HG03159 (cell line): ENCODE results near the gene C2orf68.
A peak's percentile ranks its signal among the peaks of the same experiment; 100 is the strongest.
"Not testable (repeated sequence)": the region's sequence is repeated elsewhere in the genome, so short reads cannot be mapped to it uniquely, and the experiment has no call there.

Source experiments
- ATAC-seq: cut with Tn5 transposase; IDR thresholded peaks from one replicate; pipeline ENCODE4 v1.9.1; 2021; ENCODE audit warnings: mild to moderate bottlenecking, moderate library complexity; ENCODE audit not compliant: unreplicated experiment

The C2orf68 gene

GRCh38 chr2:85599468-85600234 lies 12.2 kb downstream of the C2orf68 start:
- no peak for ATAC-seq

DNA sequence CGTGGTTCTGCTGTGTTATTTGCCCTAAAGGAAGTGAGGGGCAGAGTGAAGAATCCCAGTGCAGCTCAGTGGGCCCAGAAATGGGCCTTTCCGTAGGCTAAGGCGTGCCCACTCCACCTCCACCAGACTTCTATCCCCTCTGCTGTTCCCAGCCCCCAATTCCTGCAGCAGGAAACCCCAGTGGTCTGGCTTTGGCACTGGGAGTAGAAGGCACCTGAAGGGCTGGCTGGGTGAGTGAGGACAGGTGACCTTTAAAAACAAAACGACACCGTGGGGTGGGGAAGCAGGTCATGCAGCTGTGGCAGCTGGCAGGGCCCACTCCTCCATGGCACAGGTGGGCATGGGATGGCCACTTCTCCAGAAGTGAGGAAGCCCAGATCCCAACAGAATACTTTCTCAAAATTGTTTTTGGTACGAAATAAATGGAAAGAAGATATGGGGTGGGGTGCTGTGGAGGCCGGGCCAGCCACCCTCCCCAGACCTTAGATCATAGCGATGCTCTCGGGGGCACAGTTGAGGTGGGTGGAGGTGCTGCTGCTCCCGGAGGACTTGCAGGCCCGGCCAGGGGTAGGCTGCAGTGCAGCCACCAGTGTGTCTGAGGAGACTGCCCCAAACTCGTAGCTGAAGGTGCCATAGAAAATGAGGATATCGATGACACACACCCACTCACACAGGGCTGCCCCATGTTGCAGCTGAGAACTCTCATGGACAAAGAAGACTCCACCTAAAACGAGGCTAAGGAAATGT lies 13.1 kb downstream of the C2orf68 start:
- no peak for ATAC-seq

DNA sequence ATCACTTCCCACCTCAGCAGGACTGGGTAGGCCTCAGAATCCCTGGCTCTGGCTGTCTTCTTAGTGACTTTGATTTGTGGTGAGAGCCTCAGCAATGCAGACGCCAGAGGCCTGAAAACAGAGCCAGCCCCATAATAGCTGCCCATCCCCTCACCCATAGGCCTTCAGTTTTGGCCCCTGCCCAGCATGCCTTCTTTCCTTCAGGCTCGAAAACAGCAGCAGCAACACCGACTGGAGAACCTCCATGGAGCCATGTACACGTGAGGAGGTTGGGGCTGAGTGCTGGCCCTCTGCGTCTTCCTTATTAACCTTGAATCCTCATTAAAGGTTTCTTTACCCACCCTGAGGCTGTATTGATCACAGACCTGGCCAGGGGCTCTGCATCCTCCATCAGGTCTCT lies 14.6 kb downstream of the C2orf68 start:
- no peak for ATAC-seq

DNA sequence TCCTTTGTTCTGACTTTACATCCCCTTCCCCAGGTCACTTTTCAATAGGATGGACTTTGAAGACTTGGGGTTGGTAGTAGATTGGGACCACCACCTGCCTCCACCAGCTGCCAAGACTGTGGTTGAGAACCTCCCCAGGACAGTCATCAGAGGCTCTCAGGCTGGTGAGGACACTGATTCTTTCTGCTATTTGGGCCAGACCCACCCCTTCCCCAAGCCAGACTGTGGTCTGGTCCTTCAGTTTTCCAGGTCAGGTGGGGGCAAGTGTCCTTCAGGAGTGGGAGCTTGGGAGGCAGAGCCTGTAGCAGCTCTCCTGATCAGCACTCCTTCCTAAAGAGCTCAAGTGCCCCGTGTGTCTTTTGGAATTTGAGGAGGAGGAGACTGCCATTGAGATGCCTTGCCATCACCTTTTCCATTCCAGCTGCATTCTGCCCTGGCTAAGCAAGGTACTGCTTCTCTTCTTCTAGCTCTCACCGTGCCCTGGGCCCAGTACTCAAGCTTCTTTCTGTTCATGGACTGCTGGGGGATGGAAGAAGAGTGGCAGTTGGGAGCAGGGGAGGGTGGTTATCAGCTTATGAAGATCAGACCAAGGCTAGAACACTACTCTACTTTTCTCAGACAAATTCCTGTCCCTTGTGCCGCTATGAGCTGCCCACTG lies 15.3 kb downstream of the C2orf68 start:
- no peak for ATAC-seq

GRCh38 chr2:85596026-85596333 lies 15.9 kb downstream of the C2orf68 start:
- ATAC-seq = no peak

- ATAC-seq = peak; percentile 99
Observed at GRCh38 chr2:85595301-85596025, 16.4 kb downstream of the C2orf68 start, which contains the start of gene RNF181. Gene RNF181 (plus strand): TSS chr2:85595745. CDS start chr2:85595764, 19 bp downstream.

DNA sequence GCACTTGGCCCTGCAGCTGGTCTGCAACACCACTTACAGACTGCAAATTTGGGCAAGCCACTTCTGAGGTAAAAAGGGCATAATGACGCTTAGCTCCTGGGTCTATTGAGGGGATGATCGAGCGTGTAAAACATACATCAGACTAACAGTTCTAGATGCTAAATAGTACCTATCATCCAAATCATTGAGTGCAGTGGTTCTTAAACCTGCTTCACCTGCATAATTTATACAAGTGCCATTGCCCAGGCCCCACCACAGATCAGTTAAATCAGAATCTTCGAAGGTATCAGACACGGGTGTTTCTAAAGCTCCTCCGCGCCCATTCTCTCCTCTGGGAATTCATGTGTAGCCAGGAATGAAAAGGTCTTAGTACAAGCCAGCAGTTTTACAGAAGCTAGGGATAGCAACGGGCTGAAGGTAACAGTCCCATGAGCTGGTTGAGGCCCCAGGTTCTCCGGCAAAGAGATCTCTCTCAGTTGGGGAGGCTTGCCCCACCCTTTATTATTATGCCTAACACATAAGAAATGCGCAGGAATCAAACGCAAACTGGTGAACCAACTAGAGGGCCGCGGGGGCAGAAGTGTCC lies 17.1 kb downstream of the C2orf68 start:
- no peak for ATAC-seq

DNA sequence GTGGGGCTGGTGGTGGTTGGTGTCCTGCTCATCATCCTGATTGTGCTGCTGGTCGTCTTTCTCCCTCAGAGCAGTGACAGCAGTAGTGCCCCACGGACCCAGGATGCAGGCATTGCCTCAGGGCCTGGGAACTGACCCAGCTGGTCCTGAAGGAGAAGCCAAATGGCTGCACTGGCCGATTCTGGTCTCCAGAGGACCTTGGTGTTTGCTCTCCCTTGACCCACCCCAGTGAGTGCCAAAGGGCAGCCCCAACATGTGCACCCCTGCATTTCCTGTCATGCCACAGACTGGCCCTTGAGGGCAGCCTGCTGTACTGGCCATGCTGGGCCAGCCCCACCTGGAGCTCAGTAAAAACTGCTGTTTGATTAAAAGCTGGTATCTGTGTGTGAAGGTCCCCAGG lies 18.8 kb downstream of the C2orf68 start:
- ATAC-seq = no peak

- not testable (repeated sequence) for ATAC-seq
Observed at GRCh38 chr2:85592299-85592698, 19.6 kb downstream of the C2orf68 start.

- ATAC-seq = no peak
Observed at GRCh38 chr2:85591563-85591962, 20.3 kb downstream of the C2orf68 start.

- ATAC-seq = no peak
Observed at GRCh38 chr2:85590950-85591349, 20.9 kb downstream of the C2orf68 start.

DNA sequence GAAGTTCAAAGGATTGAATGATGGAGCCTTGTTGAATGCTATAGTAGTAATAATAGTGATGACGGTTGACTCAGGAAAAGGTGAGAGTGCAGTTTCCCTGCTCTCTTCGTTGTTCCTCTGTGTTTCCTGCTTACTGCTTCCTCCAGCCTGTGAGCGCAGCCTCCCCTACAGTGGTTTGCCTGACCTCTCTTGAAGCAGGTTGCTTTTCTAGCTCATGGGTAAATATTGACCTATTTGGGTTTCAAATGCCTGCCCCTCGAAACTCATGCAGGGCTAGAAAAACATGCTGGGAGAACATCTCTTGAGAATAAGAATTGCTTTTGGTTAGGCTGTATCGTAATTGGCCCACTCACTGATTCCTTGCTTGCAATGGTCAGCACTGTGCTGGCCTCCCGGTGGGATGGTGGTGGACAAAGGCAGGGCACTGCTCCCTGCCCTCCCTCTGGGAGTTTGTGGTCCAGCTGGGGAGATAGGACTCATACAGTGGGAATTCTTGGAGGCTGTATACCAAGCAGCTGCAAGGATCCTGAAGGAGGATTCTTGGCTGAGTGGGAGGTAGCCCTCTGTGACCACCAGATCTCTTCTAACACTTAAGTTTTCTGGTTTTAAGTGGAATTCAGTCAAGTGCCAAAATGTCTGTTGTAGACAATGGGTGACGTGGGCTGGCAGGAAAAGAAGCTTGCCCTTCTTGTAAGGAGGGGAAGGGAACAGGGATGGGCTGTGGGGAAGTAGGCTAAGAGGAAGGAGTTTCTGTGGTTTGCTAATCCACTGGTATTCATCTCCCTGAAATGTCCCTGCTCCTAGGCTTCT lies 21.7 kb downstream of the C2orf68 start:
- no peak for ATAC-seq

DNA sequence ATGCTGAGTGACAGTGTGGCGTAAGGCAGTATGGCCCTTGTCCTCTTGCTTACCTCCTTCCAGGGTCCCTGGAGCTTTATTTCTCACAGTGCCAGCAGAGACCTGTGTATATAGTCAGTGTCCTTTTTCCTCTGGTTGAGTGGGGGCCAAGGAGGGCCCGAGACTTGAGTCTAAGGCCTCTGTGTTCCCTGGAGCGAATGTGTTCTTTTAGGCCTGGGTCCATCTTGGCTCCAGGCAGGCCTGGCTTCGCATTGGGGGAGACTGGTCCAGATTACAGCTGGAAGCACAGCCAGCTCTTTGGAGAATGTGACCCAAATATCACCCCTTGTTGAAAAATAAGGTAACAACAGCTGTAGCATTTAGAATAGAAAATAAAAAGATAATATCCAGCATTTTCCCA lies 22.7 kb downstream of the C2orf68 start:
- ATAC-seq = no peak

- ATAC-seq = no peak
Observed at GRCh38 chr2:85588645-85589044, 23.2 kb downstream of the C2orf68 start.

DNA sequence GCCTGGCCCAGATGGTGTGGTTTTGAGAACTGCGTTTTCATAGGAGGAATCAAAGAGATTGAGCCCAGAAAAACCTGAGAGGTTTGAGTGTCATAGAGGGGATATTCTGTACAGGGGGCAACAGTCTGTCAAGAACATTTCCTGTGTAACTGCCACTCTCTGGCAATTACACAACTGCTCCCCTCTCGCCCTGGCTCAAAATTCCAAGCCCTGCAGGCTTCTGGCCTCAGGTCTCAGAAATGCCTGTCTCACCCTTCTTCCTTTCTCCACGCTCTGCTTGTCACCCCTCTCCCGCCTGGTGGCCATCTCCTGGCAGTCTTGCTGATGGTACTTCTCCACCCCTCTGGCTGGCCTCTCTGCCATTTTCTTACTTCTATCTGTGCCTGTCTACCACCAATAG lies 23.6 kb downstream of the C2orf68 start:
- ATAC-seq = no peak

DNA sequence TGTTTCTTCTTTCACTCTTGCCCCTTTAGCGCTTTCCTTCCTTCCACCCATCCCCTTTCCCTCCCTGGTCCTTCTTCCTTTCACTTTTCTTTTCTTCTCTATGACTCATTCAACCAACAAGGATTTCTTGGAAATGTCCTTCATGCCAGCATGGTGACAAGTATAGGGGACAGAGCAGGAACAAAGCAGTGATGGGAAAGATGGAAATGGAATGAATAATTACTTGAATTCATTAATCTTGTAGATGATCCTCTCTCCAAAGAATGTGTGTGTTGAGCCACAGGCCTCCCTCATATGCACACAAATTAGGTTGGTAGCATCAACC lies 26.1 kb downstream of the C2orf68 start:
- no peak for ATAC-seq

DNA sequence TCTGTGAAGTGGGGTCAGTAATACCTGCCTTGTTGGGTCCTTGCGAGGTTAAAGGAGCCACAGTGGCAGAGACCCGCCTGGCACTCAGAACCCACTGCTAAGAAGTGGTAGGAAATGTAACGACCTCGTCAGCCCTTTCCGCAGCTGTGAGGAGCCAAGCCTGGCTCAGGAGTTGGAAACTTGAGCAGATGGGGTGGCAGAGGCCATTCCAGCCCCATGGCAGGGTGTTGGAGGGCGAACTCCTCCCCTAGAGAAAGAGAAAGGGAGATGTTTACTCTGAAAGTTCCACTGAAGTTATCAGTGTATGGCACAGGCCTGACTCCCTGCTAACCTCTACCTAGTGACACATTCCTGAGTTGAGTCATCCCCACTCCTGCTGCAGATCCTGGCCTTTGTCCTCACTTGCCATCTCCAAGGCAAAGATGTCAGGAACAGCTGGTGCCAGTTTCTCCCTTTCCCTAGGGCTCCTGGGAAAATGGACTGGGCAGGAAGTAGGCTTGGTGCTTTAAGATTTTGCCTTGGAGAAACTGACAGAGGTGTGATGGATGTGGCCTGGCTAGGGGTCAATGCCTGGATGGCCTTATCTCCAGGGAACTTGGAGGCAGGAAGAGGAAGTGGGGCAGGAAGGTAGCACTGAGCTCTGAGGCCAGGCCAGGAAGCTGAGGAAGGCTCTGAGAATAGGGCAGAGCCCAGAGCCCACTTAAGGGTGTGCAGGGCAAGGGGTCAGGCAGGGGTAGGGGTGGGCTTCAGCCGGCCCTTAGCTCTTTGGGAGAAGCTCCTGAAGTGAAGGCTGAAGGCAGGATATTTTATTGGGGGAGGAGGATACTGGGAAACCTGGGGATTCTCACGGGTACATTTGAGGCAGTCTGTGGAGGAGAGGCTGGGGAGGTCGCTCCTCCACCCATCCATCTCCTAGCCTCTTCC lies 26.7 kb downstream of the C2orf68 start:
- no peak for ATAC-seq

- peak; percentile 52 for ATAC-seq
Observed at GRCh38 chr2:85584354-85584856, 27.5 kb downstream of the C2orf68 start, which contains the start of gene VAMP5. Gene VAMP5 (plus strand): TSS chr2:85584431. CDS start chr2:85584491, 60 bp downstream.
